HG03571 (cell line): ENCODE measurements around the gene MPZL2.

Source experiments
- ATAC-seq: cut with Tn5 transposase; IDR thresholded peaks from one replicate; pipeline ENCODE4 v1.9.1; 2021; ENCODE audit not compliant: unreplicated experiment

Gene MPZL2

DNA sequence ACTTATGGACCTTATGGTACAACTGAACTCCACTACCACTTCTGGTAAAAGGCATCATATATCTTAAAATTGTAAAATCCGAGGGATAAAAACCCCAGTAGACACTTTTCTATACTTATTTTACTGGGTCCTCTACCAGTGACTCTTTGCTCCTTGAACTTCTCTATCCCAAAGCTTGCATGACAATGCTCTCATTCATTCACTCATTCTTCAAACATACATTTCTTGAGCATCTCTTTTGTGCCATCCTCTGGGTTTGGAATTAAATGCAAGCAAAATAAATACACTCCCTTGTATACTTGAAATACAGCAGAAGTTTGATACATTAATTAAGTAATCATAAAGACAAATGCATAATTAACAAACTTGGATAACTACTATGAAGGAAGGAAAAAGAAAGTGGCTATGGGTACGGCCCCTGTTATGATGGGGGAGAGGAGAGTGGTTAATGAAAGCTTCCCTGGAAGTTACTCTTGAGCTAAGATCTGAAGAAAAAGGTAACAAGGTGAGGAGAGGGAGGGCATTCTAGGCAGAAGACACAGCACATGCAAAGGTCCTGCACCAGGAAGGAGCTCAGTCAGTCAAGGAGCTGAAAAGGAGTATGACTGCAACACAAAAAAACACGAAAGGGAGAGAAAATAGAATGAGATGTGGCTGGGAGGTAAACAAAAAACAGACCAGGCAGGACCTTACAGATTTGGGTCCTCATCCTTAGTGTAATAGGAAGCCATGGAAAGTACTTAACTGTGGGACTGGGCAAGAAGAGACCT, 19.9 kb downstream of the MPZL2 start:
- ATAC-seq, result no peak

DNA sequence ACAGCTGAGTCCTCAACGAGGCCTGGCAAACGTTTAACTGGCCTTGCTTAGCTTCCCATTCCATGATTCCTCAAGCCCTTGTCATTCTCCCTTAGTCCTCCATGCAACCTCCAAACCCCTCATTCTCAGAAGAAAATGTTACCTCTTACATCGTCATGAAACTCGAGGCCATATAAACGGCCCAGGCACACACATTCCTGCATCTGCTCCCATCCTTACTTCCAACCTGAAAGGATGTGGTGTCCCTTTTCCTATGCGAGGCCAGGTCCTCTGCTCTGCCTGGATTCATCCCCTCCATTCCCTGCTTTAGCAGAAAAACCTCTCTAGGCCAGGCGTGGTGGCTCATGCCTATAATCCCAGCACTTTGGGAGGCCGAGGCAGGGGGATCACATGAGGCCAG, 20.9 kb downstream of the MPZL2 start:
- ATAC-seq, result no peak

DNA sequence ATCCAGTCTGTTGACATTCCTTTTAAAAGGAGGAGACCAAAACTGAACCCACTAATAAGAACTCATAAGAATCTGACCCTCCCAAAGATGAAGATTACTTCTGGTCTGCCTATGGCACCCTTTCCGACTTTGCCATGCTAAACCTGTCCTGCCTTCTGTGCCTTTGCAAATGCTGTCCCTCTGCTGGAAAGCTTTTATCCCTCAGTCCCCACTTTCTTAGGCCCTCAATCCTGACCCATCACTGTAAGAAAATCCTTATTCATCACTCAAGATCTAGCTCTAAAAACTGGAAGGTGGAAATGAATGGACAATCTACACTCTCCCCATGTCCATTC, 22.4 kb downstream of the MPZL2 start:
- ATAC-seq, result no peak

DNA sequence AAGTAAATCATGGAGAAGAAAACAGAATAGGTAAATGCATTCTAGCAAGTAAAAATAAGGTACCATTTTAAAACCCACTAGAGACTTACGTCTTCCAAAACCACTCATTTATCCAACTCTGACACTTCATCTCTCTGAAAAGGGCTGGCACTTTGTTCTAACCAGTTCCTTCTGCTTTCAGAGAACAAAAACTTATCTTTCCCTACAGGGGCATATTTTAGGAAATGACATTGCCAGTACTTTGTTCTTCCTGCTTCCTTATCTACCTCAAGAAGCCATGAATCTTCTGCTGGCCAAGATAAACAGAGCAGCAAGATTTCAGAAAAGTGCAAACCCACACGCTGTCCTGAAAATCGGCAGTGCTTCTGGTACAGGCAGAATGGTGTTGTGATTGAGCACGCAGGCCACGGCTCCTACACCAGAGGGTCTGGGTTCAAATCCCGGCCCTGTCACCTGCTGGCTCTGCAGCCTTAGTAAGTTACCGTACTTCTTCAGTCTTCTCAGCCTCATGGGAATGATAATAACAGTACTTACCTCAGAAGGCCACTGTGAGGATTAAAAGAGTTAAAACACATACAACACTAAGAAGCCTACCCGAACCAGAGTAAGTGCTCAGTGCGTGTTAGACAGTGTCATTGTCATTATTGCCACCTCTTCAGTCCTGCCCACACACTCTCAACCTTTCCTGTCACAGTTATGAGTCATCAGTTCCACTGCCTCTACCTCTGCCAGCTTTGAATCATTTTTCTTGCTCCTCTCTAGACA, 22.9 kb downstream of the MPZL2 start:
- ATAC-seq, result peak; percentile 88

DNA sequence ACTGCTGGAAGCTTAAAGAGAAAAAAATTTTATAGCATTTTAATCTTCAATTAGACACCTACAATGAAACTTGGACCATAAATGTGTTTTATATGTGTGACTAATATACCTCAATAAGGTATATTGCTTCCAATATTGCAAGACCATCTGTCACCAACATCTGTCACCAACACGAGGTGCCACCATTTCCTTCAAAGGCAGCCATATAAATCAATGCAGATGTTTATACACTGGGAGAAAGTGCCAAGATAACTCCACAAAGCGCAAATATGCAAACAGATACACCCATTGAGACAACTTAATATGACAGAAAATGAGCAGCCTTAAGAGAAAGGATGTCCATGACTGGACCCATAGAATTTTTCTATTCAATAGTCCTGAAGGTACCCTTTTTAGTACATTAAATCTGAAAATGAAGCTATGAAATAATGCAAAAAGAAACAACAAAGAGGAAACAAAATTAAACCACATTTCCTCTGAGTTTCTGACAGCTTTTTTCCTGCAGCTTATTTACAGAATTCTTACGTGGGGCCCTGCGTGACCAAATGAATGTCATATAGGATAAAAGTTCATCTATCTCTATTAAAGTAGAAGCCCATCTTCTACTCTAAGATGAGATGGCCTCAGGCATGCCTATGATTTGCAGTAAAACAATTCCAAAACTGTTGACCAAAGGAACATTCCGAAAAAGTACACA, 24.4 kb downstream of the MPZL2 start:
- ATAC-seq, result no peak

DNA sequence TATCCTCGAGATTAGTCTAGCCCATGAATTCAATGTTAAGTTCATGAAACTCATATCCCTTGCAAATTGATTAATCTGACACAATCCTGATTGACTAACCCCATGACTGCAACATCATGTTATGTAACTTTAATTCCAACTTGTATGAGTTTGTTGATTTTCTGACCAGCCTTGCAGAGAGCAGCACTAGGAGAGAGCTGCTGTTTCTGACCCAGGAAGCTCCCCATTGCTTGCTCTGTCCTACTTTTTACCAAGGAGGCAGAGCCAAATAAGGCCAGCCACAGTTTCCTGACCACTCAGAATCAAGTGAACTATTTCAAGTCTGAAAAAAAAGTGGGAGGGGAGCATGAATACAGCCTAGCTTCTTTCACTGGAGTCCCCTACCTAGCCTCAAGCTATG, 25.2 kb downstream of the MPZL2 start:
- ATAC-seq, result no peak

DNA sequence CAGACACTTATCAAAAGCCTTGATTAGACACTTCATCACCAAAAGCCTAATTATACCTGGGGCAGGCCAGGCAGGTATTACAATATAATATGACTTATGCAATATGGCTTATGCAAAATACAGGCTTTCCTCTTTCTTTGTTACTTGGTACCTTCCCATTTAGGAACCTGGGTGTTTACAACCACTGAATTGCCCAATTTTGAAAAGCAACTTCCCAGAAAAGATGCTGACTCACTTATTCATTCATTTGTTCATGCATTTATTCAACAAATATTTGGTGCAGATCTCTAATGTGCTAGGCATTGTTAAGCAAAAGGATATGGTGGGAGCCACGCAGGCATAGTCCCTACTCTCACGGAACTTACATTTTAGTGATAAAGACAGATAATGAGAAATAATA, 25.7 kb downstream of the MPZL2 start:
- ATAC-seq, result no peak

DNA sequence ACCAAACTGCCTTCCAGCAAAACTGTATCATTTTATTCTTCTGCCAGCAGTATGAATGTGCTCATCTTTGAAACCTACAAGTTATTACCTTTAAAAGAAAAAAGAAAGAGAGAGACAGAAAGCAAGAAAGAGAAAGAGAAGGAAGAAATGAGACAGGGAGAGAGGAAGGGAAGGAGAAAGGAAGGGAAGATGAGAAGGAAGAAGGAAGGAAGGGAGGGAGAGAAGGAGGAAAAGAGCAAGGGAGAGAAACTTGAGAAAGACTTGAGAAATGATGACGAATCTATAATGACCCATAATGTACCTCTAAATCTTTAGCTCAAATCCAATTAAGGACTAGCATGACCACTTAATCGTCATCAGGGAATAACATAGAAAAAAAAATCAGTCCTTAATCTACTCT, 27.9 kb downstream of the MPZL2 start:
- ATAC-seq, result no peak

DNA sequence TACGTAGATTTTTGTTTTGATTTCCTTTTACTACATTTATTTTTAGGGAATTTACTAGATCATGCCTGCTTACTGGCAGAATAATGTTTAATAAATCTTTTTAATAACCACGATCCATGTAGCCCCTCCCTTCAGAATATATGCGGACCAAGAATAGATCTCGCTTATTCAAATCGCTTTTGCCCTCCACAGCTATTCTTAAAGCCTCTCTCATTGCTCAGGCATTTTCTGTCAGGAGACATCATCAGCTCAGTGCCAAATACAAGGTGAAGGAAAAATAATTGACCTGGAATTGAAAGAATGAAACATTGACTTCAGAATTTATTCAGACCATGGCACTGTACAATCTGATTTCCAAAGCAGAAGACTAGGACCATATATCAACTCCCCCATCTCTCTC, 29.3 kb downstream of the MPZL2 start:
- no peak for ATAC-seq

DNA sequence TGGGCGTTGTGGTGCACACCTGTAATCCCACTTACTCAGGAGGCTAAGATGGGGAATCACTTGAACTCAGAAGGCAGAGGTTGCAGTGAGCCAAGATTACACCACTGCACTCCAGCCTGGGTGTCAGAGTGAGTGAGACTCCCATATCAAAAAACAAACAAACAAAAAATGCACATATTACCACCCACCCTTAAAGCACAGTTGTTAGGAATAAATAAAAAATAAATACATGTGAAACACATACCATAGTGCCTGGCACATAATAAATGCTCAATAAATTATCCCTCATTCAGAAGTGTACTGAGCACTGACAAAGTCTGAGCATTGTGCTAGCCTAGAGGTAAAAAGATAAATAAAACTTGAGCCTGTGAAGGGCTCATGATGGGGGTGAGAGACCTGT, 30.2 kb downstream of the MPZL2 start:
- ATAC-seq, result no peak

DNA sequence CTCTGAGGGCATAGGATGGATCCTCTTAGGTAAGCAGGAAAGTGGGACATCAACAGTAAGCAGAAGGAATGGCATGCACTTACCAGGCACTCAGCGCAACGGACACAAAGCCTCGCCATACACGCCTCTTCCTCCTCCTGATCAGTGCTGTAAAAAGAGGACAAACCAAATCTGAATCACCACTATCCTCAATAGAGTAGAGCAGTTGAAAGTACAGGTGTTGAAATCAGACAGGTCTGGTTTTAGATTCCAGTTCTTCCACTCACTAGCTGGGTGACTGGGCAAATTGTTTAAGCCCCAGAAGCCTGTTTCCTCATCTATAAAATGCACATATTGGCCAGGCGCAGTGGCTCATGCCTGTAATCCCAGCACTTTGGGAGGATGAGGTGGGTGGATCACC, 30.7 kb downstream of the MPZL2 start:
- ATAC-seq, result no peak

DNA sequence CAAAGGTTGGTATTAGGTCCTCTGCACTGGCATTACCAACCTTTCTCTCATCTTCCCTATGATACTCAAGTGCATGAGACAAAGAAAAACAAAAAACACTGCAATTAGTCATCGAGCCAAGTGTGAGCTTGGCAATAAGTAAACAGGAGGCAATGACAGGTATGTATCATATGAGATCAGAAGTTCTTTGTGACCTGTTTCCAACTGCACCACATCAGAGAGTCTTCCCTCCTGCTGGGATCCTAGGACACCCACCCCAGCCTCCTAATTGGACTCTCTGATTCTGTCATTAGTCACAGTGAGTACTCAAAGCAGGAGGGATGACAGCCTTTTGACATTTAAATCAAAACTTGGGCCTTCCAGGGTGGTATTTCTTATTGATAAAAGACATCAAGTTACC, 31.4 kb downstream of the MPZL2 start:
- no peak for ATAC-seq

DNA sequence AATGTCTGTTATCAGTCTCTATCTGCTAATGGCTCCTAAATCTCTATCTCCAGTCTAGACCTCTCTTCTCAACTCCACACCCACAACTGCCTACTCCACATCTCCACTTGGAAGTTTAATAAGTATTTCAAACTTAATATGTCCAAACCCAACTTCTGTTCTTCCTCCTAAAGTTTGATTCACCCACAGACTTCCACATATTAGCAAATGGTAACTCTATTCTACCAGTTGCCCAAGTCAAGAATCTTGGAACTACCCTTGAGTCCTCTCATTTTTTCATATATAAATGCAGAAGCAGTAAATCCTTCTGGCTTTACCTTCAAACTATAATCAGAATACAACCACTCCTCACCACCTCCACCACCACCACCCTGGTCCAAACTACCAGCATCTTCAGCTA, 32.6 kb downstream of the MPZL2 start:
- ATAC-seq, result no peak

DNA sequence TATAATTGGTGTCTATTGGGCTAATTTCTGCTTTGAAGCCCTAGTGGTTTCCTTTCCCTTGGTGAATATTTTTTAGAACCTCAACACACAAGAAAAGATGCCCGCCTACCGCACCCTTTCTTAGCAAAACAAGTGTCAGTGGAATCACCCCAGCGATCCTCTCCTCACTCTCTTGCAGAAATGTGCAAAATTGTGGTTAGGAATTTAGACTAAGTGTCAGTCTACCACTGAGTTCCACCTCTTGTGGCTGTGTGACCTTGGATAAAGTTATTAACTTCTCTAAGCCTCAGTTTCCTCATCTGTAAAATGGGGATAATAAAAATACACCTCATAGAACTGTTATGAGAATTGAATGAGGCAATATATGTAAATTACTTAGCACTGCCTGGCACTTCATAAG, 34.0 kb downstream of the MPZL2 start:
- no peak for ATAC-seq

DNA sequence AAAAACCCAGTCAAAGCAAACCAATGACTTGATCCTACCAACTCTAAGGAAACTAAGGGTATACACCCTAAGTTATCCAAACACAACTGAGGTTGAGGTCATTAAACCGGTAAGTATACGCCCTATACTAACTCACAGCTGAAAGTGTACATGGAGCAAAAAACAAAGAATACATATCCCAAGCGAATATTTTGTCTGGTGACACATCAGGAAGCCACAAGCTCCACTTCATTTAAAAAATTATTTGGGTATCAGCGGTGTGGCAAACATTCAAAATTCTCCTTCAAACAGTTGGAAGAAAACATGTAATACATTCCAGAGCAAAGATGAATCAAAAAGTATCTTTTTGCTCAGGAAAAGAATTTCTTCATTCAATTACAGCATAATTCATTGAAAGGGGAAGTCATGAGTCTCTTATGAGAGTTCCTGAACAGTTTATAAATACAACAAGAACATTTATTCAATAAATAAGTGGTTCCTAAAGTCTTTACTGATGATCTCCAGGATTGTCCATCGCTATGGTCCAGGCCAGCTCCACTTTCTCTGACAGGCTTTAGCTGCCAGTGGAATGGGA, 34.7 kb downstream of the MPZL2 start:
- ATAC-seq, result no peak

DNA sequence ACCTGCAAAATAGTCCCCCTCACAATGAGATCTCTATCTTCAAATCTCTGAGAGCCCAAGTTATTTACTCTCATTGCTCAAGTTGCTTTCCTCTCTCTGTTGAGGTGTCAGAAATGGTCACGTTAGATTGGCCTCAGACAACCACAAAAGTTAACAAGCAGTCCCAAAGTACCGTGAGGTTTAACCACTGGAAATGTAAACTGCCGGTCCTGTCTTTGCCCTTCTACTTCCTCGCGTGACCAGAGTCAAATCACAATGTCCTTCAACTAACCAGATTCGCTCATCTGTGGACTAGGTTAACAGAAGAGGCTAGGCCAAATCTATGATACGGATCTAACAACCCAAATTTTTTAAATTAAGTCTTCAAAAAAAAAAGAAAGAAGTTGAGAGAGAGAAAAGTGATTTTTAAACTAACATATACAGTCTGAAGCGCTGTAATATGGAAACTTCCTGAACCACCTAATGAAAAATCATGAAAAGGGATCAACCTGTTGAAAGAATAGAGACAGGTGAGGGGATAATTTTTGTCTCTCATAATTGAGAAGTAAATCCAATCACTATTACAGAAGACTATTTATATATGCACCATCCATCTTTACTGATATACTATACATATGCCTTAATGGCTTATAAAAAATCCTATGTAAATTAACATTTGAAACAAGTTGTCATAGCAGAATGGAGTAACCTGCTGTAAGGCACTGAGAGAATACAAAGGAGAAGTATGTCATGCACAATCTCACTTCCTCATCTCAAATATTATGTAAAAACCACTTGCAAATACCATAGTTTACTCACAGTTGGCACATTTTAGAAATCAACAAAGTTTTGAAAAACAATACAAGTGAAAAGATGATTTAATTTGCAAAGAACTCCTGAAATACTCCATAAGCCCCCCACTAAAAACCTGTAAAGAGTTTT, 36.0 kb downstream of the MPZL2 start:
- peak; percentile 63 for ATAC-seq

DNA sequence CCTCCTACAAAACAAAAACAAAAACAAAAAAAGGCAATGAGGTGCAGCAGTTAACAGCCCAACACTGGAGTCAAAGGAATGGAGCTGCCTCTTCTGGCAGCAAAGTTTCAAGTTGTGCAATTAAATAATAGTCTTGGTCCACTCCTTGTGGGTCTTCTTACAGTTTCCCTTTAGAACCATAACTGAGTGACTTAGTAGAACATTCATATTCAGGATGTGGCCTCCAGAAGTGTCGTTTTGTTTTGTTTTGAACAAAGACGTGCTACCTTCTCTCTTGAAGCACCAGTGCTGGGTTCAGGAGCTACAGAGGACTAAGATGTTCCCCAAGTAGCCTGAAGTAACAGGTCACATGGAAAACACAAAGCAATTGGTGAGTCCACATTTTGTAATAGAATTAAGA, 37.3 kb downstream of the MPZL2 start:
- ATAC-seq, result no peak

DNA sequence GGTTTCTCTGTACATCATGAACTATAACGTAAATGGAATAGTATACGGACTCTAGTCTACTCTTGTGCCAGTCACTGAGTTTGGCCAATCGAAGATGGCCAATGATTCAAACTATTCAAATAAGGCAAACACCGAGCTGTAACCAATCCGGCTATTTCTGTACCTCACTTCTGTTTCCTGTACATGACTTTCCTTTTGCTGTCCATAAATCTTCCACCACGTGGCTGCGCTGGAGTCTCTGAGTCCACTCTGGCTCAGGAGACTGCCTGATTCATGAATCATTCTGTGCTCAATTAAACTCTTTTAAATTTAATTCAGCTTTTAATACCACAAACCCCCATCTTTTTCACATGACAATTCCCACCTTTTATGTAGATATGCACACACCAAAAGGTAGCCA, 37.8 kb downstream of the MPZL2 start:
- no peak for ATAC-seq

DNA sequence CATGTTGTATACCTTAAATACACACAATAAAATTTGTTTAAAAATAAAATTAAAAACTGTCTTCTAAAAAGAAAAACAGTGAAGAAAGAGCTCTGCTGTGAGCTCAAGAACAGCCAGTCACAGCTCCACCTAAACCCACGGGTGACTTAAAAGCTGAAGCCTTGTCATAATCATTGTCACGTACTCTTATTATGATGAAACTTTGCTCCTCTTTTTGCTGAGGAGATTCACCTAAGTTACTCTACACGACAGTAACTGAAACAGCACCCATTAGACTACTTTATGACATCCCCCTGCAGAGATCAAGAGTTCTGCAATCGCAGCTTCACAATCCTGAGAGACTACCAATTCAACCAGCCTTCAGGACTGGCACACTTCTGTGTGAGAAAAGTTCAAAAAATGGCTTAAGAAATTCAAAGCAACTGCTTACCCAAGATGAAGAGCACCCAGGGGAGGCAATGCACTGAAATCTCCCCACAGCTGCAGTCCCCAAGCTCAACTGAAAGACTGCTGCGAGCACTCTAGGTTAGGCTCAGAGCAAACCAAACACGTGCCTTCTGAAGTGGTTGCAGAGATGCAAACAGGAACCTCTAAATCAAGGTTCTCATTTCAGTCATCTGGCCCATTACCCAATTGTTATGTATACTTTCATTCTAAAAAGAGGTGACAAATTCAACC, 39.4 kb downstream of the MPZL2 start, which contains the start of gene JAML:
Gene JAML, minus strand, starts transcription at position 501 of the 678 bp plus-strand sequence. CDS start 10,145 bp downstream, outside the sequence.
- ATAC-seq, result no peak

DNA sequence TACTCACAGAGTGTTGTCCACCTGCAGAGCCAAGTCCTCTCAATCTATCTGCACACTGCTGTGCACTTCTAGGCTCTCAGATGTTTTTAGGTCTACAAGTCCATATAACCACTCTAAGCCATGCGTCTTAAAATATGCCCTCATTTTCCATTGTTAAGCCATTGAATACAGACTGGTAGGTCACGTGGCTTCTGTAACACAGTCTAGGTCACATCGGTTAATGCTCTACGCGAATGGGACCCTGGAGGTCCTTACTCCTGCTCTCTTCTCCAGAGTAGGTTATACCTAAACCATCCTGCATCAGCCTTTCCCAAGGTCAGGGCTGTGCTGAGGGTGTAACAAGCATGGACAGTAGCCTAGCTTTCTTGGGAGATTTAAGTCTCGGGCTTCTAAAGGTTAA, 40.1 kb downstream of the MPZL2 start:
- ATAC-seq, result no peak
